ENCODE results near the gene ARHGEF12.

DNA sequence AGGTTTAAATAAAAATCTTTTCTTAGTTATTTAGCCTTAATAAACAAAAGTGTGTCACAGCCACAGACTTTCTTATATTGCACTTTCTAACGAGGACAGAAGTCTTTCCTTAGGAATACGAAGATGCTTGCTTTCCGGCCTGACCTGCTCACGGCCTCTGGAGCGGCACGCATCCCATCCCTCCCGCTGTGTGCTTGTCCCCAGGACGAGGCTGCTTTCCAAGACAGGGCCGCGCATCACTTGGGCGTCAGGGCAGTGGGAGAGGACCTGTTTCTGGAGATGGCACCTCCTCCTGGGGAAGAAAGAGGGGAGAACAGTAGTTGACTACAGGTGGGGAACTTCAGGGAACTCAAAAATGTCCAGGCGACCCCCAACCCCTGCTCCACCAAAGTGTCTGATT, 201.8 kb downstream of the ARHGEF12 start:
- TF ChIP-seq, protein P1, sequence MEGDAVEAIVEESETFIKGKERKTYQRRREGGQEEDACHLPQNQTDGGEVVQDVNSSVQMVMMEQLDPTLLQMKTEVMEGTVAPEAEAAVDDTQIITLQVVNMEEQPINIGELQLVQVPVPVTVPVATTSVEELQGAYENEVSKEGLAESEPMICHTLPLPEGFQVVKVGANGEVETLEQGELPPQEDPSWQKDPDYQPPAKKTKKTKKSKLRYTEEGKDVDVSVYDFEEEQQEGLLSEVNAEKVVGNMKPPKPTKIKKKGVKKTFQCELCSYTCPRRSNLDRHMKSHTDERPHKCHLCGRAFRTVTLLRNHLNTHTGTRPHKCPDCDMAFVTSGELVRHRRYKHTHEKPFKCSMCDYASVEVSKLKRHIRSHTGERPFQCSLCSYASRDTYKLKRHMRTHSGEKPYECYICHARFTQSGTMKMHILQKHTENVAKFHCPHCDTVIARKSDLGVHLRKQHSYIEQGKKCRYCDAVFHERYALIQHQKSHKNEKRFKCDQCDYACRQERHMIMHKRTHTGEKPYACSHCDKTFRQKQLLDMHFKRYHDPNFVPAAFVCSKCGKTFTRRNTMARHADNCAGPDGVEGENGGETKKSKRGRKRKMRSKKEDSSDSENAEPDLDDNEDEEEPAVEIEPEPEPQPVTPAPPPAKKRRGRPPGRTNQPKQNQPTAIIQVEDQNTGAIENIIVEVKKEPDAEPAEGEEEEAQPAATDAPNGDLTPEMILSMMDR (IDR thresholded peaks at IDR 0.05): no peak
- TF ChIP-seq POLR2A (IDR thresholded peaks at IDR 0.05) (no peak), POLR2AphosphoS5 (IDR thresholded peaks at IDR 0.05) (no peak), EP300 (IDR thresholded peaks at IDR 0.05) (no peak)

Measured in sigmoid colon (tissue), 4 donors.